Left lung (tissue), 14 donors: ENCODE measurements around the gene YAF2. TPM values are rescaled to one million over a fixed set of nuclear protein-coding genes. Genes with fewer than 3 reads are reported as not detected.

Experiments used
- ATAC-seq: fragments of 200-7000 bp; cut with Tn5 transposase; one replicate; pipeline ENCODE4 v1.9.1; 2020; ENCODE audit warnings: moderate library complexity
- DNase-seq, 4 donors: peaks; one replicate each; pipeline ENCODE4 v3.0.0-alpha.2; 2013 to 2020
- H3K27ac ChIP-seq, 2 donors: fragments of 200-600 bp; sonication (generic) in 1 of 2; one replicate each; pipeline versions ENCODE4 v1.5.0 to v1.8.0; 2020 to 2021
- H3K27me3 ChIP-seq, 2 donors: fragments of 200-600 bp; sonication (generic) in 1 of 2; one replicate each; pipeline versions ENCODE4 v1.5.0 to v1.8.0; 2020 to 2021
- H3K36me3 ChIP-seq, 2 donors: fragments of 200-600 bp; sonication (generic) in 1 of 2; one replicate each; pipeline versions ENCODE4 v1.5.0 to v1.8.0; 2020 to 2021
- H3K4me1 ChIP-seq, 2 donors: fragments of 200-600 bp; one replicate each; pipeline ENCODE4 v1.8.0; 2021
- H3K4me3 ChIP-seq, 2 donors: fragments of 200-600 bp; sonication (generic) in 1 of 2; one replicate each; pipeline versions ENCODE4 v1.5.0 to v1.8.0; 2020 to 2021; ENCODE audit warnings: mild to moderate bottlenecking in 1 of 2
- H3K9me3 ChIP-seq, 2 donors: fragments of 200-600 bp; sonication (generic) in 1 of 2; one replicate each; pipeline versions ENCODE4 v1.5.0 to v1.8.0; 2020 to 2021
- CTCF ChIP-seq, 2 donors: fragments of 200-600 bp; sonication (generic) in 1 of 2; IDR thresholded peaks; one replicate each; pipeline versions ENCODE4 v1.5.0 to v1.8.0; 2021; ENCODE audit warnings: antibody characterized with exemption in 2 of 2
- intact Hi-C, 2 donors: fragments of 100-400 bp; cut with DNase I; formaldehyde crosslinking; loops; one replicate each; pipeline versions ENCODE4 v1.11.2 to v1.14.2; 2022
- long read RNA-seq, 12 donors: library from polyadenylated mRNA in 2 of 12; unstranded in 2 of 12; transcript quantifications; one replicate each; pipeline ENCODE4 v2.0.0 and lab custom pipeline, GENCODE V29; 2019 to 2026
- polyA plus RNA-seq, 6 donors: library from polyadenylated mRNA; unstranded; fragments of 120-200 nt; gene quantifications; one replicate each; pipeline ENCODE4 v1.2.1, GENCODE V29; 2013; ENCODE audit not compliant: insufficient read length in 6 of 6
- total RNA-seq, 2 donors: library from RNA; stranded (reverse); fragmentation: NEBNext Ultra II Directional; extraction: Animal tissue kit (Norgen Biotek cat#: 25700); gene quantifications; one replicate each; pipeline ENCODE4 v1.2.1, GENCODE V29; 2021
- donor health status: DM: no; HTN: yes; CAD: no.
- donor health status: DM: no; HTN: no; CAD: no.

YAF2 gene, protein sequence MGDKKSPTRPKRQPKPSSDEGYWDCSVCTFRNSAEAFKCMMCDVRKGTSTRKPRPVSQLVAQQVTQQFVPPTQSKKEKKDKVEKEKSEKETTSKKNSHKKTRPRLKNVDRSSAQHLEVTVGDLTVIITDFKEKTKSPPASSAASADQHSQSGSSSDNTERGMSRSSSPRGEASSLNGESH
- total RNA-seq (10 to 100 TPM; 27.6 to 33.4 TPM), polyA plus RNA-seq (10 to 100 TPM; 18.7 to 23.8 (median 21.3) TPM)
- long read RNA-seq, donor 1, transcript YAF2-203 (4 exons, 2,076 nt), result major isoform, 7 of 19 reads
- long read RNA-seq, donor 1, partial matches to known transcripts, result 9 of 19 reads
- long read RNA-seq, donor 1, other reads (novel, unspliced or antisense), result 0 of 19 reads
- long read RNA-seq, donor 2, full-length matches to known transcripts, result 10 of 10 reads
- long read RNA-seq, donor 2, partial matches to known transcripts, result 0 of 10 reads
- long read RNA-seq, donor 2, other reads (novel, unspliced or antisense), result 0 of 10 reads
- long read RNA-seq, donor 3, transcript YAF2-203 (4 exons, 2,076 nt), result major isoform, 5 of 6 reads
- long read RNA-seq, donor 3, partial matches to known transcripts, result 0 of 6 reads
- long read RNA-seq, donor 3, other reads (novel, unspliced or antisense), result 0 of 6 reads
- long read RNA-seq, donor 4, partial matches to known transcripts, result 6 of 10 reads
- long read RNA-seq, donor 4, other reads (novel, unspliced or antisense), result 3 of 10 reads
- long read RNA-seq, donor 5, partial matches to known transcripts, result 0 of 5 reads
- long read RNA-seq, donor 5, other reads (novel, unspliced or antisense), result 0 of 5 reads
- long read RNA-seq, donor 6, partial matches to known transcripts, result 0 of 4 reads
- long read RNA-seq, donor 6, other reads (novel, unspliced or antisense), result 0 of 4 reads
- long read RNA-seq, donor 7, result 0 reads
- long read RNA-seq, donor 8, partial matches to known transcripts, result 0 of 5 reads
- long read RNA-seq, donor 8, other reads (novel, unspliced or antisense), result 0 of 5 reads
- long read RNA-seq, donor 9, result 0 reads
- long read RNA-seq, donor 10, partial matches to known transcripts, result 2 of 4 reads
- long read RNA-seq, donor 10, other reads (novel, unspliced or antisense), result 1 of 4 reads
- long read RNA-seq, donor 11, transcript YAF2-203 (4 exons, 2,076 nt), result major isoform, 6 of 25 reads
- long read RNA-seq, donor 11, partial matches to known transcripts, result 13 of 25 reads
- long read RNA-seq, donor 11, other reads (novel, unspliced or antisense), result 0 of 25 reads
- long read RNA-seq, donor 12, partial matches to known transcripts, result 0 of 4 reads
- long read RNA-seq, donor 12, other reads (novel, unspliced or antisense), result 0 of 4 reads

- H3K4me1 ChIP-seq, result peaks cover 7 to 31% of the 10 kb centered on the region in 2 donors
- no peaks in the 10 kb centered on the region for H3K9me3 ChIP-seq
- intact Hi-C loops, result no loop called here
- H3K4me3 ChIP-seq, result peak within 1 kb of the TSS; percentile 55 to 63
- H3K27me3 ChIP-seq, result no peaks in the 10 kb centered on the region
- ATAC-seq (peak; percentile 95), DNase-seq (peak; percentile 81 to 99 (median 93))
- no peak for TF ChIP-seq CTCF (IDR thresholded peaks at IDR 0.05)
- no peaks in the 10 kb centered on the region for H3K36me3 ChIP-seq
- peak within 1 kb of the TSS; percentile 90 to 91 for H3K27ac ChIP-seq
Observed at GRCh38 chr12:42238240-42239140, at the start of gene YAF2. Gene YAF2, minus strand, starts transcription at chr12:42238248. Its CDS starts 68 bp downstream, at chr12:42238180.

DNA sequence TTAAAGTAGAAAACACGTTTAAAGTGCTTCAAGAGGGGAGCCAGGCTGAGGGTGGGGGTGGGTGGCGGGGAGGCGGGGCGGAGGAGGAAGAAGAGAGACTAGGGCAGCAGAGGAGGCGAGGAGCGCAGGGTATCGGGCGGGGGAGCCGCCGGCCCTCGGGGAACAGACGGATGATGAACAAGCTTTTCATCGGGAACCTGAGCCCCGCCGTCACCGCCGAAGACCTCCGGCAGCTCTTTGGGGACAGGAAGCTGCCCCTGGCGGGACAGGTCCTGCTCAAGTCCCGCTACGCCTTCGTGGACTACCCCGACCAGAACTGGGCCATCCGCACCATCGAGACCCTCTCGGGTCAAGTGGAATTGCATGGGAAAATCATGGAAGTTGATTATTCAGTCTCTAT lies 48.7 kb upstream of the YAF2 start:
- no peaks in the 10 kb centered on the region for H3K36me3 ChIP-seq
- H3K9me3 ChIP-seq, result no peaks in the 10 kb centered on the region
- intact Hi-C loops, result no loop called here
- H3K27me3 ChIP-seq, result no peaks in the 10 kb centered on the region
- H3K4me3 ChIP-seq, result no peak overlapping the region
- no peak for TF ChIP-seq CTCF (IDR thresholded peaks at IDR 0.05)
- H3K27ac ChIP-seq, result no peak overlapping the region
- no peak for DNase-seq
- no peak for ATAC-seq
- H3K4me1 ChIP-seq, result no peaks in the 10 kb centered on the region

GRCh38 chr12:42285431-42285830 lies 47.4 kb upstream of the YAF2 start:
- H3K27ac ChIP-seq, result no peak overlapping the region
- no peak overlapping the region for H3K4me3 ChIP-seq
- H3K4me1 ChIP-seq, result no peaks in the 10 kb centered on the region
- intact Hi-C loops, result no loop called here
- H3K27me3 ChIP-seq, result no peaks in the 10 kb centered on the region
- ATAC-seq, result no peak
- no peaks in the 10 kb centered on the region for H3K36me3 ChIP-seq
- no peak for TF ChIP-seq CTCF (IDR thresholded peaks at IDR 0.05)
- H3K9me3 ChIP-seq, result no peaks in the 10 kb centered on the region
- no peak for DNase-seq

GRCh38 chr12:42284876-42285275 lies 46.8 kb upstream of the YAF2 start:
- no peak overlapping the region for H3K4me3 ChIP-seq
- H3K36me3 ChIP-seq, result no peaks in the 10 kb centered on the region
- H3K9me3 ChIP-seq, result no peaks in the 10 kb centered on the region
- no peaks in the 10 kb centered on the region for H3K27me3 ChIP-seq
- no peaks in the 10 kb centered on the region for H3K4me1 ChIP-seq
- no peak overlapping the region for H3K27ac ChIP-seq
- no peak for TF ChIP-seq CTCF (IDR thresholded peaks at IDR 0.05)
- ATAC-seq (no peak), DNase-seq (no peak)
- intact Hi-C loops, result no loop called here
